Hematopoietic multipotent progenitor cell treated with erythropoietin and hydrocortisone succinate and interleukin-3 and kit ligand, for 6 days (in vitro differentiated cells): Measurements from ENCODE around the gene VSTM4.
A peak's percentile ranks its signal among the peaks of the same experiment; 100 is the strongest.

Experiments
- DNase-seq: peaks from one replicate; pipeline ENCODE4 v3.0.0-alpha.2; 2015

Gene VSTM4

GRCh38 chr10:49141541-49142332 is 26.4 kb upstream of the VSTM4 start:
- DNase-seq: no peak

- DNase-seq: no peak
Observed at GRCh38 chr10:49140304-49141177, 25.2 kb upstream of the VSTM4 start.

- DNase-seq: no peak
Observed at GRCh38 chr10:49139846-49140195, 24.5 kb upstream of the VSTM4 start.

- DNase-seq: no peak
Observed at GRCh38 chr10:49139028-49139845, 23.9 kb upstream of the VSTM4 start.

DNA sequence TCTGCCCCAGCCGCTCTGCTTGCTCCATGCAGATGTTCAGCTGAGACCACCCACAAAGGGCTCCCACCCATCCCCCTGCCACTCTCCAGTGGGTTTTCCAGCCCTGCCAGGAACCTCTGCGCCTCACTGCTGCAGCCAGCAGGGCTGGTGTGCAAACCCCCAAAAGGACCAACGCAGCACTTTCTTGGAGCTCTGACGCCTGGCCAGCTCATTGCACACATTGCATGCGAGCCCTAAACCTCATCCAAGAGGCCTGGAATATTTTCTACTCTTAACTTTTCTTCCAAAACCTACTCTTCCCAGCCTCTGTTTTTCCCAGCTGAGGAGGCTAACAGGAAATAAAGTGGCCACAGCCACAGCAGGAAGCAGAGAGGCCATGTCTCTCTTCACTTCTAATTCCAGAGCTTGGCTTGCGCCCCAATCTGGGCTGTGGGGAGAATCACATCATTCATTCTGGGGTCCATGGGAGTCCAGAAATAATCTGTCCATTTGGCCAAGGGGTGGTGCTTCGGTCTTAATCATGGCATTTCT is 23.1 kb upstream of the VSTM4 start:
- no peak for DNase-seq

GRCh38 chr10:49136525-49136924 is 21.2 kb upstream of the VSTM4 start:
- DNase-seq: no peak

DNA sequence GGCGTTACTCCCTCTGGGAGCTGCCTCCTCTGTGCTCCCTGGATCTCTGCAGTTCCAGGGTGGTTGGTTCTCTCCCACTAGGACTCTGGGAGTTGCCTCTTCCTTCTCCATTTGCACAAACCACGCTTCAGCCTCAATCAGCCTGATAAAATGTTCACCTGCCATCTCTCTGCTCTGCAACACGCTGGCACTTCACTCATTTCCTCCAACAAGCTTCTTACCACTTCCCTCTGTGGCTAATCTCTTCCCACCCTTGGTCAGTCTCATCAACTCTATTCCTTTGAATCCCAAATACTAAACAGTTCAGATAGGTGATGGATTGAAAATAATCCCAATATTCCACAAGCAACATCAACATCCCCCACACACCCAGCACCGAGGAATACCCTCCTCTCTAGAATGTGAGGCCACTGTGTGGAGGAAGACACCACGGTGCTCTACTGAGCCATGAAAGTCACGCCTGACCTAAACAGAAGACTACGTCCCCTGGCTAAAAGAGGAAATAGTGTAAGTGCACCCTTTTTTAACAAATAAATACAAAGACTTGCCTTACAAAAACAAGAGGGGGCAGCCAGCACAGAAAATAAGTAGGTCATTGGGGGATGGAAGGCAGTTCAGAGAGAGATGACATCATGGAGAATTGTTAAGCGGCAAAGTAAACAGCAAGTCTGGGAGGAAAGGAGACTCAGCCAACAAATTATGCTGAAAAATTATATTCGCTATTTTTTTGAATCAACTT is 20.4 kb upstream of the VSTM4 start:
- DNase-seq: no peak

DNA sequence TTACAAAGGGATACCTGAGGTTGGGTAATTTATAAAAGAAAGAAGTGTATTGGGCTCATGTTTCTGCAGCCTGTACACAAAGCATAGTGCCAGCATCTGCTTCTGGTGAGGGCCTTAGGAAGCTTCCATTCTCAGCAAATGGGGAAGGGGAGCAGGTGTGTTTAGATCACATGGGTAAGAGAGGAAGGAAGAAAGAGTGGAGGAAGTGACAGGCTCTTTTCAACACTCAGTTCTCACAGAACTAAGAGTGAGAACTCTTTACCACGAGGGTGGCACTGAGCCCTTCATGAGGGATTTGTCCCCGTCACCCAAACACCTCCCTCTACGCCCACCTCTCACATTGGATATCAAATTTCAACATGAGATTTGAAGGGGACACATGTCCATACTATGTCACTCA is 19.0 kb upstream of the VSTM4 start:
- DNase-seq: no peak

DNA sequence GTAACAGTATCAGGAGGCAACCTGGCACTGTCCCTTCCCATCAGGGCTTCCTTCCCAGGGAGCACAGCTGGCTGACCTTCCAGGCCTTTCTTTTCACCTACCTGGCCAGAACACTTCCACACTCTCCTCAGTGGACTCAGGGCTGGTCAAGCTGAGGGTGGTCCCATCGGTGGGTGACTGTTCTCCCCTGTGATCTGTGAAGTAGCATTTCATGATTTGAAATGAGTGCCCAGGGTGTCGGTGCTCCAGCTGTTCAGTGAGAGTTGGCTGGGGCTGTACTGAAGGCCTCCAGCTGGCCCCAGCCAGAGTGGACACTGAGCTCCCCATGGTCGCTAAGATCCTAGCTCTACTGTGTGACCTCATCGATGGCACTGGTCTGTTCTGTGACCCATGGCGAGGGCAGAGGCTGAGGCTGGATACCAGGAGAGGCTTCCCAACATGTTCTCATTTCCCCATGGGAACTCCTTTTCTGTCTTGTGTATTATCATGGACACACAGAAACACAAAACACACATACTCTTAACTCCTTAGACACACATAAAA is 18.5 kb upstream of the VSTM4 start, which contains the start of gene FAM170B:
TSS of gene FAM170B (minus strand) at position 316 of the 543 bp plus-strand sequence. CDS start at position 213, 103 bp downstream.
- no peak for DNase-seq

GRCh38 chr10:49132362-49132737 is 17.0 kb upstream of the VSTM4 start:
- DNase-seq: no peak

GRCh38 chr10:49131507-49132361 is 16.4 kb upstream of the VSTM4 start:
- no peak for DNase-seq

GRCh38 chr10:49129376-49129775 is 14.1 kb upstream of the VSTM4 start:
- DNase-seq: no peak

DNA sequence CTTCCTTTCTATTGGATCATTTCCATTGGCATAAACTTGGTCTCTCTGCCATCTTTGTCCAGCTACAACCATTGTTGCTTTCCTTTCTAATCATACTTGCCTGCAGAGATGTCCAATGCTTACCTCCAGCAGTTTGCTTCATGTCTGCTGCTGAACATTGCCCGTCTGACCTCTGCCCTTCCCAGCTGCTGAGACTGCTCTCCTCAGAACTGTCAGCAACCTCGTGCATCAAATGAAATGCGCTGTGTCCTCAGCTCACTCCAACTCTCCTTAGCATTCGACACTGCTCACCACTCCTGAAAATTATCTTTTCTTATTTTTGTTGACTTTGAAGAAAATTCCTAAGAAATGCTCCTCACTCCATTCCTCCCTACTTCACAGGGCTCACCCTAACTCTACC is 13.5 kb upstream of the VSTM4 start:
- DNase-seq: no peak

- no peak for DNase-seq
Observed at GRCh38 chr10:49123981-49124950, 8.9 kb upstream of the VSTM4 start.

GRCh38 chr10:49120911-49121310 is 5.6 kb upstream of the VSTM4 start:
- no peak for DNase-seq

- DNase-seq: no peak
Observed at GRCh38 chr10:49119746-49120145, 4.4 kb upstream of the VSTM4 start.

DNA sequence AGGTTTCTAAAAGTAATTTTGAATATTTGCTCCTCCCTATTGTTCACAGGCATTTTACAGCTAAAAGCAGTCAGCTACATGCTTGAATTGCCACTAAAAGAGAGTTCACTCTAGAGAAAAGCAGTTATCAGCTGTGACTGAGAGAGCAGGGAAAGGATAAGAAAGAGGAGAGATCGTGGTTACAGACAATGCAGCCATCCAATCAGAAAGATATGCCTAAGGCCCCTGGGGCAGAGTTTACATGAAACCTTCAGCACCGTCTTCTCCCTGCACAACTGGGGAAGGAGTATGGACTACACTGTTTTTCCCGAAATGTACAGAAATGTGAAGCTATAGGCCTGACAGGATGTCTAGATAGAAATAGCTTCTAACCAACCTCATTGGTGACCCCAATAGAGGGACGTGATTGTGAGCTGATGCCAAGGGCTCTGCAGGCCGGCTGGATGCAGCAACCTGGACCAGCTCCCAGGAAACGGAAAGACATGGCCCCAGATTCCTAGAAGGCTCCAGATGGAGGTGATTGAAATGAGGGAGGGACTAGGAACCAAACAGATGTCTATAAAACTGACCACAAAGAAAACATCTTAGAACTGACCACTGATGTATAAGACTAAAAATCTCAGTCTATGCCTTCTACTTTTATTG is 3.2 kb upstream of the VSTM4 start:
- peak; percentile 16 for DNase-seq

GRCh38 chr10:49117376-49118070 is 2.2 kb upstream of the VSTM4 start:
- peak; percentile 27 for DNase-seq
